ENCODE measurements around the gene GPX4. TPM values are rescaled to one million over a fixed set of nuclear protein-coding genes. Genes with fewer than 3 reads are reported as not detected.

GPX4 gene
- total and polyA plus RNA-seq, 2 donors (not counting 3 experiments of a cell fraction or from before 2014, with no cell fraction given), result 469 to 1,136 TPM

DNA sequence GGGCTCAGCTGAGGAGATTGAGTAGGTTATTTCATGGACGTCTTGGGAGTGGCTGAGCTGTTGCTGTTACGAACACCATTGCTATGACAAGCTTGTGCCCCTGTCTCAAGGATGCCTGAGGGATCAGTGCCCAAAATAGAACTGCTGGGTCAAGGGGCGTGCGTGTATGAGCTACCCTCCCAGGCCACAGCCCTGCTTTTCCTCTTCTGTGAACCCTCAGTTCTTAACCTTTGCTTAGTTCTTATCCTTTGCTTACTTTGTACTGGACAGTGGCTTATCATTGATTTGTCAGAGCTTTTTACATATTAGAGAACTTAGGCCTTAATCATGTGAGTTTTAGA is 27.8 kb upstream of the GPX4 start:
- Histone ChIP-seq H3K4me3 (replicated peaks in 1 of 3; ENCODE audit: insufficient read depth in 1 of 3, low read depth in 1 of 3, low read length in 3 of 3) (no peak overlapping the region), H3K79me2 (ENCODE audit: control insufficient read depth, insufficient read depth, low read length) (no peaks in the 10 kb centered on the region), H3K4me1 (ENCODE audit: control insufficient read depth, extremely low read depth, insufficient read depth, low read length) (no peaks in the 10 kb centered on the region), H4K20me1 (replicated peaks; ENCODE audit: control insufficient read depth, extremely low read depth, insufficient read depth, low read length) (no peaks in the 10 kb centered on the region), H3K9me1 (replicated peaks; ENCODE audit: control insufficient read depth, extremely low read depth, insufficient read depth, low read length) (no peaks in the 10 kb centered on the region), H3K9me3 (replicated peaks; ENCODE audit: control insufficient read depth, insufficient read depth, low read length) (no peaks in the 10 kb centered on the region), H2AFZ (ENCODE audit: low read depth, low read length) (no peak overlapping the region), H3K36me3 (ENCODE audit: control insufficient read depth in 2 of 2, extremely low read depth in 1 of 2, insufficient read depth in 2 of 2, low read length in 2 of 2) (no peaks in the 10 kb centered on the region), H3K9ac (replicated peaks; ENCODE audit: extremely low read depth, insufficient read depth, low read length) (no peak overlapping the region), H3K4me2 (ENCODE audit: insufficient read depth, low read length) (no peak overlapping the region), H3K27ac (ENCODE audit: insufficient read depth, low read depth, low read length) (no peak overlapping the region), H3K27me3 (ENCODE audit: control insufficient read depth in 2 of 2, insufficient read depth in 2 of 2, low read length in 2 of 2) (no peaks in the 10 kb centered on the region)
- intact Hi-C loops (cut with micrococcal nuclease) (no loop called here), dilution Hi-C loops (cut with MboI; ENCODE audit: extremely low pct_ligation_motif_present, low sequenced_read_pairs) (no loop called here)
- BruUV-seq (replicated peaks), result no TSS peak
- FAIRE-seq (no peak), DNase-seq (ENCODE audit: low read depth, low spot score) (no peak)
- ChIA-PET CTCF (interaction anchor here (1.9 kb wide), 1 partner anchor 11 kb away, joined by 13 read pairs; no protein-coding TSS in a partner anchor), POLR2A (no interaction called here)
- TF ChIP-seq GATA2 (IDR thresholded peaks at IDR 0.05; ENCODE audit: insufficient read depth, insufficient read length, low read depth, low read length) (no peak), FOS (IDR thresholded peaks at IDR 0.05; ENCODE audit: borderline replicate concordance, insufficient read depth, low read length) (no peak), EZH2 (IDR thresholded peaks at IDR 0.05; ENCODE audit: borderline replicate concordance, low read depth, low read length, severe bottlenecking) (no peak), JUN (IDR thresholded peaks at IDR 0.05; ENCODE audit: borderline replicate concordance, insufficient read depth, insufficient read length, low read depth) (no peak), POLR2AphosphoS5 (IDR thresholded peaks at IDR 0.05; ENCODE audit: insufficient read depth, low read depth, low read length) (no peak)
- TF ChIP-seq, protein P1, sequence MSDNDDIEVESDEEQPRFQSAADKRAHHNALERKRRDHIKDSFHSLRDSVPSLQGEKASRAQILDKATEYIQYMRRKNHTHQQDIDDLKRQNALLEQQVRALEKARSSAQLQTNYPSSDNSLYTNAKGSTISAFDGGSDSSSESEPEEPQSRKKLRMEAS (IDR thresholded peaks at IDR 0.05; ENCODE audit: insufficient read depth, insufficient read length), result no peak

DNA sequence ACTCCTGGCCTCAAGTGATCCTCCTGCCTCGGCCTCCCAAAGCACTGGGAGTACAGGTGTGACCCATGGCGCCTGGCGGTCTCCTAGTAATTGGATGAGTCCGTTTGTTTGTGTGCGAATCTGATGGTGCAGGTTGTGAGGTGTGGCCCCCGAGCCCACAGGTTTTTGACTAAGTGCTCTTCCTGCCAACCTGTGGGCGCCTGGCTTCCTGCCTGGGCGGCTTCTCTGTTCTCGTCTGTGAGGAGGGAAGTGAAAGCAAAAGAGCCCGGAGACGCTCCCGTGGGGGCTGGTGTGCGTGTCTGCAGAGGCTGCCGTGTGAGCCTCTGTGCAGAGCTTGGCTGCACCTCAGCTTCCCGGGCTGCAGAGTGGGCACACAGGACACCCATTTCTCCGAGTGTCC is 26.8 kb upstream of the GPX4 start:
- dilution Hi-C loops (cut with MboI; ENCODE audit: extremely low pct_ligation_motif_present, low sequenced_read_pairs), result no loop called here
- Histone ChIP-seq H3K9me1 (replicated peaks; ENCODE audit: control insufficient read depth, extremely low read depth, insufficient read depth, low read length) (no peaks in the 10 kb centered on the region), H3K9ac (replicated peaks; ENCODE audit: extremely low read depth, insufficient read depth, low read length) (no peak overlapping the region), H4K20me1 (replicated peaks; ENCODE audit: control insufficient read depth, extremely low read depth, insufficient read depth, low read length) (no peaks in the 10 kb centered on the region), H3K9me3 (replicated peaks; ENCODE audit: control insufficient read depth, insufficient read depth, low read length) (no peaks in the 10 kb centered on the region), H3K79me2 (ENCODE audit: control insufficient read depth, insufficient read depth, low read length) (no peaks in the 10 kb centered on the region), H3K27me3 (ENCODE audit: control insufficient read depth in 2 of 2, insufficient read depth in 2 of 2, low read length in 2 of 2) (no peaks in the 10 kb centered on the region), H3K36me3 (ENCODE audit: control insufficient read depth in 2 of 2, extremely low read depth in 1 of 2, insufficient read depth in 2 of 2, low read length in 2 of 2) (no peaks in the 10 kb centered on the region), H2AFZ (ENCODE audit: low read depth, low read length) (no peak overlapping the region), H3K4me1 (ENCODE audit: control insufficient read depth, extremely low read depth, insufficient read depth, low read length) (no peaks in the 10 kb centered on the region), H3K4me2 (ENCODE audit: insufficient read depth, low read length) (no peak overlapping the region), H3K27ac (ENCODE audit: insufficient read depth, low read depth, low read length) (no peak overlapping the region), H3K4me3 (replicated peaks in 1 of 3; ENCODE audit: insufficient read depth in 1 of 3, low read depth in 1 of 3, low read length in 3 of 3) (no peak overlapping the region)
- CTCF ChIA-PET, result interaction anchor here (0.6 to 2.4 kb wide), 2 partner anchors 12 to 16 kb away, joined by 3 to 6 read pairs; no protein-coding TSS in a partner anchor
- TF ChIP-seq POLR2AphosphoS5 (IDR thresholded peaks at IDR 0.05; ENCODE audit: insufficient read depth, low read depth, low read length), result no peak
- TF ChIP-seq MYC (IDR thresholded peaks at IDR 0.05; ENCODE audit: low read depth, low read length), result no peak
- TF ChIP-seq FOS (IDR thresholded peaks at IDR 0.05; ENCODE audit: borderline replicate concordance, insufficient read depth, low read length), result no peak
- no peak for TF ChIP-seq CTCF (IDR thresholded peaks at IDR 0.05; ENCODE audit: extremely low read depth in 1 of 2, insufficient read depth in 1 of 2, low read depth in 1 of 2, low read length in 2 of 2)
- TF ChIP-seq EZH2 (IDR thresholded peaks at IDR 0.05; ENCODE audit: borderline replicate concordance, low read depth, low read length, severe bottlenecking), result no peak
- TF ChIP-seq POLR2A (IDR thresholded peaks at IDR 0.05; ENCODE audit: low read depth, low read length), result no peak
- TF ChIP-seq JUN (IDR thresholded peaks at IDR 0.05; ENCODE audit: borderline replicate concordance, insufficient read depth, insufficient read length, low read depth), result no peak
- no peak for TF ChIP-seq GATA2 (IDR thresholded peaks at IDR 0.05; ENCODE audit: insufficient read depth, insufficient read length, low read depth, low read length)
- TF ChIP-seq, protein P1 (IDR thresholded peaks at IDR 0.05; ENCODE audit: insufficient read depth, insufficient read length), result no peak
- POLR2A ChIA-PET, result no interaction called here
- DNase-seq (ENCODE audit: low read depth, low spot score) (no peak), FAIRE-seq (no peak)
- intact Hi-C loops (cut with micrococcal nuclease), result no loop called here
- BruUV-seq (replicated peaks), result no TSS peak

Measured in endothelial cell of umbilical vein (primary cell).